Panc1 (cell line): Measurements from ENCODE around the gene CAV1.

Source experiments
- CTCF ChIP-seq: fragments of 450-650 bp; IDR thresholded peaks from 2 replicates; pipeline ENCODE4 v1.5.1; 2017; ENCODE audit warnings: mild to moderate bottlenecking
- POLR2AphosphoS5 ChIP-seq: IDR thresholded peaks from 2 replicates; pipeline ENCODE4 v1.6.1; 2012; ENCODE audit warnings: mild to moderate bottlenecking, low read depth, low read length, moderate library complexity
- TCF7L2 ChIP-seq: IDR thresholded peaks from 2 replicates; pipeline ENCODE4 v1.6.1; 2011; ENCODE audit warnings: mild to moderate bottlenecking, low read depth, low read length, inconsistent platforms
- TF ChIP-seq, protein P1 (sequence below), 2 experiments: IDR thresholded peaks; 2 replicates each; pipeline ENCODE4 v1.6.1; 2011 to 2012; ENCODE audit warnings: low read depth in 2 of 2, control low read depth in 1 of 2, low read length in 1 of 2, mild to moderate bottlenecking in 1 of 2, moderate library complexity in 1 of 2; ENCODE audit not compliant: insufficient read depth in 1 of 2

- peak; percentile 98 for TF ChIP-seq CTCF
- TF ChIP-seq, protein P1, sequence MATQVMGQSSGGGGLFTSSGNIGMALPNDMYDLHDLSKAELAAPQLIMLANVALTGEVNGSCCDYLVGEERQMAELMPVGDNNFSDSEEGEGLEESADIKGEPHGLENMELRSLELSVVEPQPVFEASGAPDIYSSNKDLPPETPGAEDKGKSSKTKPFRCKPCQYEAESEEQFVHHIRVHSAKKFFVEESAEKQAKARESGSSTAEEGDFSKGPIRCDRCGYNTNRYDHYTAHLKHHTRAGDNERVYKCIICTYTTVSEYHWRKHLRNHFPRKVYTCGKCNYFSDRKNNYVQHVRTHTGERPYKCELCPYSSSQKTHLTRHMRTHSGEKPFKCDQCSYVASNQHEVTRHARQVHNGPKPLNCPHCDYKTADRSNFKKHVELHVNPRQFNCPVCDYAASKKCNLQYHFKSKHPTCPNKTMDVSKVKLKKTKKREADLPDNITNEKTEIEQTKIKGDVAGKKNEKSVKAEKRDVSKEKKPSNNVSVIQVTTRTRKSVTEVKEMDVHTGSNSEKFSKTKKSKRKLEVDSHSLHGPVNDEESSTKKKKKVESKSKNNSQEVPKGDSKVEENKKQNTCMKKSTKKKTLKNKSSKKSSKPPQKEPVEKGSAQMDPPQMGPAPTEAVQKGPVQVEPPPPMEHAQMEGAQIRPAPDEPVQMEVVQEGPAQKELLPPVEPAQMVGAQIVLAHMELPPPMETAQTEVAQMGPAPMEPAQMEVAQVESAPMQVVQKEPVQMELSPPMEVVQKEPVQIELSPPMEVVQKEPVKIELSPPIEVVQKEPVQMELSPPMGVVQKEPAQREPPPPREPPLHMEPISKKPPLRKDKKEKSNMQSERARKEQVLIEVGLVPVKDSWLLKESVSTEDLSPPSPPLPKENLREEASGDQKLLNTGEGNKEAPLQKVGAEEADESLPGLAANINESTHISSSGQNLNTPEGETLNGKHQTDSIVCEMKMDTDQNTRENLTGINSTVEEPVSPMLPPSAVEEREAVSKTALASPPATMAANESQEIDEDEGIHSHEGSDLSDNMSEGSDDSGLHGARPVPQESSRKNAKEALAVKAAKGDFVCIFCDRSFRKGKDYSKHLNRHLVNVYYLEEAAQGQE (IDR thresholded peaks at IDR 0.05; ENCODE audit: insufficient read depth in 1 of 2, low read depth in 2 of 2, low read length in 1 of 2) = no peak
- peak; percentile 35; the same call in 1 of the 2 replicates for TF ChIP-seq TCF7L2
- TF ChIP-seq POLR2AphosphoS5 = peak; percentile 89
These were observed 1.4 kb downstream of the CAV1 start for GRCh38 chr7:116525913-116526861.
